ENCODE measurements around the gene EFHC2. TPM values are rescaled to one million over a fixed set of nuclear protein-coding genes. Genes with fewer than 3 reads are reported as not detected.

Gene EFHC2
- total and polyA plus RNA-seq, 2 donors (not counting 1 experiment from before 2014, with no cell fraction given): 1.1 to 2.6 TPM

DNA sequence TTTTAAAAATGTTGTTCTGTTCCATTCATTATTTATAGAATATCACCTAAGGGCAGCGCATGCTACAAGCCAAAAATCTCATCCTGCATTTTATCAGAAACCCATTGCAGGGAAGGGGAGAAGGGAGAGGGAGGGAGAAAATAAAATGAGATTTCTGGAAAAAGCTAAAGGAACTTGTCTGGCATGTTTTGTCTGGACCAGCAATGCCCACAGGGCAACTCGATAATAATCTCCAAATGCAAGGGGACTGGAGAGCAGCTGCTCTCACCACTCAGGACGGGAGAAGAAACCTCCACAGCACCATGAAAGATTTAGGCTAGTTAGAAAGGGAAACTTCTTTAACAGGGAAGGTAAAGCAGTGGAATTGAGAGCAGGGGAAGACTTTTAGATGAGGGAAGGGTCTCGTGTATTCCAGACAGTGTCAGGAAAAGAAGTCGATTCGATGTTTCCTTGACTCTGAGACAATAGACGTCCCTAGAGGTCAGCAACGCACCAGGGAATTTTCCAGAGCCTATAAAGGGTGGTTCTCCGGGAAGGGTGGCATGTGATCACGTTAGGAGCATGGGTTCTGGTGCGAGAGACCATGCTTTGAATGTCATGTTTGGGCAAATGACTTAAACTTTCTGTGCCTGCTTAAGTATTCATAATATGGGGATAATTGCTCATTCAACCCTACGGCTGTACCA, 238.1 kb downstream of the EFHC2 start:
- Histone ChIP-seq H3K27ac (ENCODE audit: insufficient read depth, low read length) (no peak overlapping the region), H3K4me1 (ENCODE audit: control insufficient read depth, extremely low read depth, insufficient read depth, low read length) (no peaks in the 10 kb centered on the region), H4K20me1 (ENCODE audit: control insufficient read depth, extremely low read depth, insufficient read depth, low read length) (no peaks in the 10 kb centered on the region), H3K4me3 (replicated peaks in 1 of 4; ENCODE audit: control extremely low read depth in 1 of 4, insufficient read depth in 1 of 4, low read depth in 3 of 4, low read length in 4 of 4) (no peak overlapping the region), H3K79me2 (ENCODE audit: control insufficient read depth, insufficient read depth, low read length) (no peaks in the 10 kb centered on the region), H3K27me3 (ENCODE audit: control insufficient read depth, insufficient read depth, low read length) (peaks cover 4% of the 10 kb centered on the region), H3K36me3 (ENCODE audit: control insufficient read depth, insufficient read depth, low read length) (no peaks in the 10 kb centered on the region), H3K9me3 (ENCODE audit: control insufficient read depth, insufficient read depth, low read depth, low read length) (no peaks in the 10 kb centered on the region), H2AFZ (ENCODE audit: low read length) (no peak overlapping the region), H3K4me2 (ENCODE audit: extremely low read depth, insufficient read depth, low read length) (no peak overlapping the region), H3K9ac (ENCODE audit: insufficient read depth, low read length) (no peak overlapping the region)
- no peak for DNase-seq (ENCODE audit: low read depth in 2 of 2)
- TF ChIP-seq, protein P1, sequence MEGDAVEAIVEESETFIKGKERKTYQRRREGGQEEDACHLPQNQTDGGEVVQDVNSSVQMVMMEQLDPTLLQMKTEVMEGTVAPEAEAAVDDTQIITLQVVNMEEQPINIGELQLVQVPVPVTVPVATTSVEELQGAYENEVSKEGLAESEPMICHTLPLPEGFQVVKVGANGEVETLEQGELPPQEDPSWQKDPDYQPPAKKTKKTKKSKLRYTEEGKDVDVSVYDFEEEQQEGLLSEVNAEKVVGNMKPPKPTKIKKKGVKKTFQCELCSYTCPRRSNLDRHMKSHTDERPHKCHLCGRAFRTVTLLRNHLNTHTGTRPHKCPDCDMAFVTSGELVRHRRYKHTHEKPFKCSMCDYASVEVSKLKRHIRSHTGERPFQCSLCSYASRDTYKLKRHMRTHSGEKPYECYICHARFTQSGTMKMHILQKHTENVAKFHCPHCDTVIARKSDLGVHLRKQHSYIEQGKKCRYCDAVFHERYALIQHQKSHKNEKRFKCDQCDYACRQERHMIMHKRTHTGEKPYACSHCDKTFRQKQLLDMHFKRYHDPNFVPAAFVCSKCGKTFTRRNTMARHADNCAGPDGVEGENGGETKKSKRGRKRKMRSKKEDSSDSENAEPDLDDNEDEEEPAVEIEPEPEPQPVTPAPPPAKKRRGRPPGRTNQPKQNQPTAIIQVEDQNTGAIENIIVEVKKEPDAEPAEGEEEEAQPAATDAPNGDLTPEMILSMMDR (conservative IDR thresholded peaks at IDR 0.05 in 1 of 2, IDR thresholded peaks at IDR 0.05 in 1 of 2; ENCODE audit: low read depth in 1 of 2, low read length in 2 of 2): no peak
- no peak for TF ChIP-seq EZH2 (IDR thresholded peaks at IDR 0.05; ENCODE audit: low read length, missing control alignments)

DNA sequence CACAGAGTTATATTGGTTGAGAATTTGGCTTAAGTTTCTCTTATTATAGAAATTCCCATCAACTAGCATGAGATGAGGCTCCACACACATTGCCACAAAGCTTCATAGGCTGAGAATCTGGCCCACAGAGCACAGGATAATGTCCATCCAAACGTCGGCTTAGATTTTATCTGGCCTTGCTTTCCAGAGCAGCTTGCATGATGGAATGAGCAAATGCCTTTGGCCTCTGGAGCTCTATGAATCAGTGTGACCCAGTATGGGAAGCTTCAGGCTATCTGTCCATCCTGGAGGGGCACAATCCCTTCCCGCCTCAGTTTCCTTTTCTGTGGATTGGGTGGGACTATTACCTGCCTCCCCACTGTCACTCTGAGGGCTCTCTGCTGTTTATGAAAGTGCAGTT, 238.8 kb downstream of the EFHC2 start:
- TF ChIP-seq, protein P1 (conservative IDR thresholded peaks at IDR 0.05 in 1 of 2, IDR thresholded peaks at IDR 0.05 in 1 of 2; ENCODE audit: low read depth in 1 of 2, low read length in 2 of 2): no peak
- no peak for TF ChIP-seq EZH2 (IDR thresholded peaks at IDR 0.05; ENCODE audit: low read length, missing control alignments)
- H3K4me1 ChIP-seq (ENCODE audit: control insufficient read depth, extremely low read depth, insufficient read depth, low read length): no peaks in the 10 kb centered on the region
- H4K20me1 ChIP-seq (ENCODE audit: control insufficient read depth, extremely low read depth, insufficient read depth, low read length): no peaks in the 10 kb centered on the region
- H3K9me3 ChIP-seq (ENCODE audit: control insufficient read depth, insufficient read depth, low read depth, low read length): no peaks in the 10 kb centered on the region
- no peaks in the 10 kb centered on the region for H3K36me3 ChIP-seq (ENCODE audit: control insufficient read depth, insufficient read depth, low read length)
- H3K4me2 ChIP-seq (ENCODE audit: extremely low read depth, insufficient read depth, low read length): no peak overlapping the region
- no peak for DNase-seq (ENCODE audit: low read depth in 2 of 2)
- peaks cover 4% of the 10 kb centered on the region for H3K27me3 ChIP-seq (ENCODE audit: control insufficient read depth, insufficient read depth, low read length)
- H3K27ac ChIP-seq (ENCODE audit: insufficient read depth, low read length): no peak overlapping the region
- H3K9ac ChIP-seq (ENCODE audit: insufficient read depth, low read length): no peak overlapping the region
- H2AFZ ChIP-seq (ENCODE audit: low read length): no peak overlapping the region
- H3K79me2 ChIP-seq (ENCODE audit: control insufficient read depth, insufficient read depth, low read length): no peaks in the 10 kb centered on the region
- no peak overlapping the region for H3K4me3 ChIP-seq (replicated peaks in 1 of 4; ENCODE audit: control extremely low read depth in 1 of 4, insufficient read depth in 1 of 4, low read depth in 3 of 4, low read length in 4 of 4)

DNA sequence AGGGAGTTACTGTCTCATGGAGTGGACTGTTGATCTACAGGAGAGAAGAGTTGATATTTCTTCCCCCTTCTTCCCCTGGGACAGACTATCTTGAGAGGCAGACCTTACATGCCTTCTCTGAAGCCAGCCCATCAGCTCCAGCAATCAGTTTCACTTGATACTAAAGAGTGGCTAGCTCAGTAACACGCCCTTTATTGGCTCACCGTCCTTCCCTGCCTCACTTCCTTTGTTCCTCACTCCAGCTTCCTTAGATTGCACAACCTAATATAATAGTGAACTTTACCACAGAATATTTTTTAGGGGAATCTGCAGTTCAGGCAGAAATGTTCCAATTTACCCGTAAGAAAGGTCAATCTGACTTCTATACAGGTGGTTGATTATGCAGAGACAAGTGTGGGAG, 242.2 kb downstream of the EFHC2 start:
- H3K9me3 ChIP-seq (ENCODE audit: control insufficient read depth, insufficient read depth, low read depth, low read length): no peaks in the 10 kb centered on the region
- no peak overlapping the region for H3K4me2 ChIP-seq (ENCODE audit: extremely low read depth, insufficient read depth, low read length)
- TF ChIP-seq EZH2 (IDR thresholded peaks at IDR 0.05; ENCODE audit: low read length, missing control alignments): no peak
- TF ChIP-seq, protein P1 (conservative IDR thresholded peaks at IDR 0.05 in 1 of 2, IDR thresholded peaks at IDR 0.05 in 1 of 2; ENCODE audit: low read depth in 1 of 2, low read length in 2 of 2): no peak
- no peak overlapping the region for H2AFZ ChIP-seq (ENCODE audit: low read length)
- no peaks in the 10 kb centered on the region for H4K20me1 ChIP-seq (ENCODE audit: control insufficient read depth, extremely low read depth, insufficient read depth, low read length)
- H3K9ac ChIP-seq (ENCODE audit: insufficient read depth, low read length): no peak overlapping the region
- peaks cover 2% of the 10 kb centered on the region for H3K27me3 ChIP-seq (ENCODE audit: control insufficient read depth, insufficient read depth, low read length)
- no peak for DNase-seq (ENCODE audit: low read depth in 2 of 2)
- no peaks in the 10 kb centered on the region for H3K79me2 ChIP-seq (ENCODE audit: control insufficient read depth, insufficient read depth, low read length)
- H3K4me3 ChIP-seq (replicated peaks in 1 of 4; ENCODE audit: control extremely low read depth in 1 of 4, insufficient read depth in 1 of 4, low read depth in 3 of 4, low read length in 4 of 4): no peak overlapping the region
- no peaks in the 10 kb centered on the region for H3K36me3 ChIP-seq (ENCODE audit: control insufficient read depth, insufficient read depth, low read length)
- H3K4me1 ChIP-seq (ENCODE audit: control insufficient read depth, extremely low read depth, insufficient read depth, low read length): no peaks in the 10 kb centered on the region
- no peak overlapping the region for H3K27ac ChIP-seq (ENCODE audit: insufficient read depth, low read length)
